Left renal cortex interstitium (tissue), 4 donors: ENCODE results near the gene FAF2. TPM values are rescaled to one million over a fixed set of nuclear protein-coding genes. Genes with fewer than 3 reads are reported as not detected.
"Not testable (repeated sequence)": the region's sequence is repeated elsewhere in the genome, so short reads cannot be mapped to it uniquely, and the experiment has no call there.

Experiments
- DNase-seq, 4 donors: peaks; one replicate each; pipeline ENCODE4 v3.0.0-alpha.2; 2013; ENCODE audit warnings: low read depth in 4 of 4, low spot score in 2 of 4, missing footprints in 1 of 4
- polyA plus RNA-seq, 4 donors: library from polyadenylated mRNA; unstranded; fragments of 120-200 nt; gene quantifications; one replicate each; pipeline ENCODE4 v1.2.1, GENCODE V29; 2013; ENCODE audit not compliant: insufficient read length in 4 of 4

The FAF2 gene
- polyA plus RNA-seq, 4 donors, result 43.6 to 48.5 (median 46.6) TPM

DNA sequence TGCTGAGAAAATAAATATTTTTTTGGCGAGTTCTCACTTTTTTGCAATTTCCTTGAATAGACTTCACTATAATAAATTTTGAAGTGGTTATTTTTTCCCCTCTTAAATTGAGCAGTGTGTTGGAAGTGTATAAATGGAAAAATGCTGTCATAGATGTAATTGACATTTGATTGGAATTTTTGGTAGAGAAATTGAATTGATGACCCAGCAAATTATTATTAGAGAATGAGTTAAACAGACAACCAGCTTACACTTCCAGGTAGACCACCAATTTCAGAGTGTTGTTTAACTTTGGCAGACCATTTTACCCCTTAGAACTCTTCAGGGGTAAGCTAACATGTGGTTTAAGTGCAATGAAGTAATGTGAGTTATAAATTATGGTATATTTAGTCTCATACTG, 1.9 kb downstream of the FAF2 start:
- no peak for DNase-seq

DNA sequence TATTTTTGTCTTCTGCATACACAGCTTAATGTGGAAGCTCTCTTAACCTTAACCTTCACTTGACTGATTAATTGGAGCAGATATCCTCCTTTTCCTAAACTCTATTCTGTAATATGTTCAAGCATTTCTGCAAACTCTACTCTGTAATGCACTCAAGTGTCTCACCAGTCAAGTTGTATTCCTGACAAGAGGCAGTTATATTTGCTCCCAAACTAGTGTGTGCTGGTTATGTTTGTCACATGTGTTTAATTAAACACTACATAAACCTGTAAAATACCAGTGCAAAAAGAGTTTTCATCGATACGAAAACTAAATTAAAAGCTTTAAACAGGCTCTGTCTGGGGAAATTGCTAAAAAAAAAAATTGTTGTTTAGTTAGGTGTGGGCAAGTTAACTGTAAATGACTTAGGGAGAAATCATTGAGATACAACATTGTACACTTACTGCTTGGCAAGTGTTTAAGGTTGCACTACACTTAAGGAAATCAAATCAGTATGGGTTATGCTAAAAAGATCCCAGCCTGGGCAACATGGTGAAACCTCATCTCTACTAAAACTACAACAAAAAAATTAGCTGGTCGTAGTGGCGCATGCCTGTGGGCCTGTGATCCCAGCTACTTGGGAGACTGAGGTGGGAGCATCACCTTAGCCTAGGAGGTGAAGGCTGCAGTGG, 6.7 kb downstream of the FAF2 start:
- no peak for DNase-seq

DNA sequence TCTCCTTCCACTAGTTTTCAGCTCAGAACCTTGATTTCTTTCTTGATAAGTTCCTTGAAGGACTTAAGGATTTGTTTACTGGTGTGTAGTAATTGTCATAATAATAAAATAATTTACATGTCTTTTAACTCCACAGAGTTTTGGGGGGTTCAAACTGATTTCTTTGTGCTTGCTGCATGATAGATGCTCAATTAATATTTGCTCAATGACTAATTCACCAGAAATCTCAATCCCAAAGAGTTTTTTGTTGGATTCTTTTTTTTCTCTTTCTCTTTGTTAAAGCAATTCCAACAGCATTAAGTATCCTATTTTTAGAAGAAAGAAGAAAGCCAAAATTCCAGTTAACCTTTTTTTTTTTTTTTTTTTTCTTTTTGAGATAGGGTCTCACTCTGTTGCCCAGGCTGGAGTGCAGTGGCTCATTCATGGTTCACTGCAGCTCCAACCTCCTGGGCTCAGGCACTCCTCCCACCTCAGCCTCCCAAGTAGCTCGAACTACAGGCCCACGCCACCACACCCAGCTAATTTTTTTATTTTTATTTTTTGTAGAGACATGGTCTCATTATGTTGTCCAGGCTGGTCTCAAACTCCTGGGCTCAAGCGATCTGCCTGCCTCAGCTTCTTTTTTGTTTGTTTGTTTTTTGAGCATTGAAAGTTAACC, 10.8 kb downstream of the FAF2 start:
- no peak for DNase-seq

DNA sequence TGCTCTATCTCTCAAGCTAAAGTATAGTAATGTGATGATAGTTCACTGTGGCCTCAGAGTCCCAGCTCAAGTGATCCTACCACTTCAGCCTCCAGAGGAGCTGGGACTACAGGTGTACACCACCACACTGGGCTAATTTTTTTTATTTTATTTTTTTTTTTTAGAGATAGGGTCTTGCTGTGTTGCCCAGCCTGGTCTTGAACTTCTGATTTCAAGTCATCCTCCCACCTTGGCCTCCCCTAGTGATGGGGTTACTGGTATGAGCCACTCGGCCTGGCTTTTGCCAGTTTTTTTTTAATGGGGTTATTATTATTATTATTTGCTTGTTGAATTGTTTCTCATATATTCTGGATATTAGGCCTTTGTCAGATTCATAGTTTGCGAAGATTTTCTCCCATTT, 13.2 kb downstream of the FAF2 start:
- DNase-seq, result no peak

DNA sequence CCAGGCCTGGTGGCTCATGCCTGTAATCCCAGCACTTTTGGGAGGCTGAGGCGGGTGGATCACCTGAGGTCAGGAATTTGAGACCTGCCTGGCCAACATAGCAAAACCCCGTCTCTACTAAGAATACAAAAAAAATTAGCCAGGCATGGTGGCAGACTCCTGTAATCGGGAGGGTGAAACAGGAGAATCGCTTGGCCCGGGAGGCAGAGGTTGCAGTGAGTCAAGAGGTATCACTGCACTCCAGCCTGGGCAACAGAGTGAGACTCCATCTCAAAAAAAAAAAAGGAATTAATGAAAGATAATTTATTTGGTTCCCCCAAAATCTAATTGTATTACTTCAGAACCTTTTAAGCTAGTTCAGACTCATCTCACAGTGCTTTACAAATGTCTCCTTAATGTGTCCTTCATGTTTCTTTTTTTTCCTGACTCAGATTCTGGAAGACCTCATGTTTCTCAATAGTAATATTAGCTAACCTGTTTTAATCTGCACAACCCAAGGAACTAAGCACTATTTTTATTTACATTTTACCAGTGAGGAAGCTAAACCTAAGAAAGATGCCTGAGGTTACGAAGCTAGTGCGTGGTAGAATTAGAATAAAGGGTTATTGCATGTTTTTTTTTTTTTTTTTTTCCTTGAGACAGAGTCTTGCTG, 15.1 kb downstream of the FAF2 start:
- DNase-seq, result no peak

DNA sequence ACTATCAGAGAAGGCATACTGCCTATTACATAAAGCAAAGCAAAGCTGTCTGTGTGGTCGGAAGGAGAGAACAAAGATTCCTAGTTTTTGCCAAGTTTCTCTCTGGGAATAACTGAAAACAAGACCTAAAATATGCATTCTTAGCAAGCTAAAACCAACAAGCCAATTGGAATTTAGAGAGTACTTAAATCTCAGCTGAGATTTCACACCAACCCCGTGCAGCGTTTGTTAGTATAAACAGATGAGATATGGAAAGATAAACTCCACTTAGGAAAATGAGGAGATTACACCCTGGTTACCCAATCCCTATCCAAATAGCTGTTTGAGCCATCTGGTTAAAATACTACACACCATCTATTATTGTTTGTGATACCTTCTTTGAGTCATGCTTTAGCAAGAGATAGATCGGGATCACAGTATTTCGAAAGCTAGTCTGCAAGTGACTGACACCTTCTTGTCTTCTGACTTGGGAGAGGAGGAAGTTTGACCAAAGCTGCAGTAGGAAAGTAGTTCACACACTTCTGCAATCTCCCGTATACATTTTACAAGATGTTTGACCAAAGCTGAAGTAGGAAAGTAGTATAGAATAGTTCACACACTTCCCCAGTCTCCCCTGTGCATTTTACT, 18.2 kb downstream of the FAF2 start:
- no peak for DNase-seq

DNA sequence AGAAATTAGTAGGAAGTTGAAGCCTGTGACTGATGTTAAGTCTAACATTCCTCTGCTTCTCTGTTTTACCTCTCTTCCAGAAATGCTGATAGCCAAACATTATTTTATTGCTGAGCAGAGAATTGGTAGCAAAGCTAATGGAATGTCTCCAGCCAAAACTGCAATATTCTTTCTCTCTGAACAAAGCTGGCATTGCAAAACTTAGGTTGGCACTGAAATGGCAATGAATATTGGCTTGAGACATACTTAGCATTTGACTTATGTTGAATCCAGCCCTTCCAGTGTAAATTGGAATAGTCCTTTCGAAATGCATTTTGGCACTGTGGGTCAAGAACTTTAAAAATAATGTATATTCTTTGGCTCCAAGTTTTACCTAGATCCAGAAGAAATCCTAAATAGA, 21.1 kb downstream of the FAF2 start:
- DNase-seq, result no peak

DNA sequence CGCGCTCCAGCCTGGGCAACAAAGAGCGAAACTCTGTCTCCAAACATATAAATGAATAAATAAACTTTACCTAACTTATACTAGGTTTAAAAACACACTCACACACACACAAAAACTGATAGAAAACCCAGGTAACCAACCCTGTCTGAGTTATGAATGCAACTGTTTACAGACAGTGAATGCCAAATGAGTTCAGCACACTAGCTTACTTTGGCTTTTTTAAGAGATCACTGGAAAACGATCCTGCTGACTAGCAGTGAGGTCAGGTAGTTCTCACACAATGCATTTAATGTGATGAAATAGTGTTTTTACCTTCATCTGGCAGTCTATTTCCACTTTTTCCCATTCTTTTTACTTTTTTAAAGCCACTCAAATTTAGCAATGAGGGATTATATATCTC, 22.4 kb downstream of the FAF2 start:
- no peak for DNase-seq

DNA sequence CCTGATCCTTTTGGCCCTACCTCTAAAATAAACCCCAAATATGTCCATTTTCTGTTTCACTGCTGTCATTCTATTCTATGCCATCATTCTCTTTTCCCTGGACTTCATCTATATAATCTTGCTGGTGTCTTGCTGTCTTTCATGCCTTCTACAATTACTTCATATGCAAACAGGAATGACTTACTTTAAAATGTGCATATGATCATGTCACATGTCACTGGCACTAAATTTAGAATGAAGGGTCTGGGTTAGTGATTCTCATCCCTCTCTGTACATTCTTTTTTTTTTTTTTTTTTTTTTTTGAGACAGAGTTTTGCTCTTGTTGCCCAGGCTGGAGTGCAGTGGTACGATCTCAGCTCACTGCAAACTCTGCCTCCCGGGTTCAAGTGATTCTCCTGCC, 22.9 kb downstream of the FAF2 start:
- no peak for DNase-seq

DNA sequence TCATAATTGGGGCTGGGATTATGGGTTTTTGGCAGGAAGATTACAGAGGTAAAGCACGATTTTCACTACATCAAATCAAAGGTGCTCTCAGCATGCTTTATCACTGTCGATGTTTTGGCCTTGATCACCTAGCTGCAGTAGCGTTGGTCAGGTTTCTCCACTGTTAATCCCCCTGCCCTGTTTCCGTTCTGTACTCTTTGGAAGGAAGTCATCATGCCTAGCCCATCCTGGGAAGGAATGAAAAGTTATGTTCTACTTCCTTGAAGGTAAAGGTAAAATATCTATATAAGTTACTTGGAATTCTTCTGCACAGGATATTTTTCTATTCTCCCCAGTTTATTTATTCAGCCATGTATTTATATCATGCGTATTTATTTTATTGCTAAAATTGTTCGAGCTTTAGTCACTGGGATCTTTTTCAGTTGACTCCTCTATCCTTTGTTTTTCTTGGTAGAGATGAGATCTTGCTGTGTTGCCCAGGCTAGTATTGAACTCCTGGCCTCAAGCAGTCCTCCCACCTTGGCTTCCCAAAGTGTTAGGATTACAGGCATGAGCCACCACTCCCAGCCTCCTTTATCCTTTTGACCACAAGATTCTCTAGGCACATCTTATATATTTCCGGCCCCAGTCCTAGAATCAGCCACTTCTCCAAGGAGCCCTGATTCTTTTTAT, 25.3 kb downstream of the FAF2 start:
- no peak for DNase-seq

DNA sequence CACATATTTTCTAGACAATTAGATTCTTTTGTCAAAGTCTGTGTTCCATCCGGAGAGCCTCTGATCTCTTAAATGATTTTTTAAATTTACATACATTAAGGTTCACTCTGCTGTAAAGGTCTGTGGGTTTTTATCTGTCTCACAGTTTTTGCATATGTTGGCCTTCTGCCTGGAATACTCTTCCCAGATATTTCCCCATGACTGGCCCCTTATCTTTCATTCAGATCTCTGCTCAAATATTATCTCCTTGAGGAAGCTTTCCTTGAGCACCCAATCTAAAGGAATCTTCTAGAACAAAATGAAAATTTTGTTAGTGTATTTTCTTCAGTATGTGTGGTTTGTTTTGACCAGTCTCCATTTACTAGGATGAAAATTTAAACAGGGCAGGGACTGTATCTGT, 26.3 kb downstream of the FAF2 start:
- DNase-seq, result no peak

DNA sequence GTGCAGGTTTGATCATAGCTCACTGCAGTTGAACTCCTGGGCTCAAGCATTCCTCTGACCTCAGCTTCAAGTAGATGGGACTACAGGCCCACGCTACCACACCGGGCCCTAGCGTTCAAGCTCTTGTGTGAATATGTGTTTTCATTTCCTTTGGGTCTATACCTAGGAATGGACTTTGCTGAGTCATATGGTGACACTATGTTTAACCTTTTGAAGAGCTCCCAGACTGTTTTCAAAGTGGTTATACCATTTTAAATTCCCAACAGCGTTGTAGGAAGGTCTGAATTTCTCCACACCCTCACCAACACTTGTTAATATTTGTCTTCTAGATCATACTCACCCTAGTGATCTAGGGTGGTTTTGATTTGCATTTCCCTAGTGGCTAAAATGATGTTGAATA, 33.5 kb downstream of the FAF2 start:
- DNase-seq, result no peak

DNA sequence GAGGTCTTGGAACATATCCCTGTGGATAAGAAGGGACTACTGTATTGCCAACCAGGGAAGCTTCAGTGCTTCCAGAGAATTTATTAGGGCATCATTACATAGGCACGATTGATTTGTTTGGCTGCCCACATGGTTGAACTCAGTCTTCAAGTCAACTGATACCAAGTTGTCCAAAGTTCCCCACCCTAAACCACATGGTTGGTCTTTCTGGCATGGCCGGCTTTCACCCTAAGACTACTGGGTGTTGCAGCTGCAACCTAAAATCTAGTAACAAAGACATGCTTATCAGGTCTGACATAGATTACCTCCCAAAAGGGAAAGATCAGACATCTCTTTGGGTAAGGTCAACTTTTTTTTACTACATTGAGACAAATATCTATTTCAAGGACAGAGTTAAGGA, 37.0 kb downstream of the FAF2 start:
- no peak for DNase-seq

DNA sequence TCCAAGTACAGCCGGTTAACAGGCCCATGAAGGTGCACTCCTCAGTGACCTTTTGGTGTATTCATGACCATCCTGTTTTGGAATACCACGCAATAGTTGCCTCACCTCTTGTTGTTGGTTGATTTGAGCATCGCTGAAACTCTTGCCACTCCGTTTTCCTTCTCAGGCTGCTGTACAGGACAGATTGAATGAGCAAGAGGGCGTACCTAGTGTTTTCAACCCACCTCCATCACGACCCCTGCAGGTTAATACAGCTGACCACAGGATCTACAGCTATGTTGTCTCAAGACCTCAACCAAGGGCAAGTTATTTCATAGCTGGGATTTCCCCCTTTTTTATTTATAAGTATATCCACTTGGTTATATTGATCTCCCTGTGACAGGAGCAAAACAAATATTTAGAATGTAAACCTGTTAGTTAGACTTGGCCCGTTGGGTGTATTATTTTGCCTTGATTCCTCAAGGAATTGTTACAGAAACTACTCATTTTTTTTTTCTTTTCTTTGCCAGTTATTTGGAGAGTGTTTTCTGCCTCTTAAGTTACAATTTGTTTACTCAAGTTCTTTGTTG, 38.1 kb downstream of the FAF2 start:
- DNase-seq, result no peak

DNA sequence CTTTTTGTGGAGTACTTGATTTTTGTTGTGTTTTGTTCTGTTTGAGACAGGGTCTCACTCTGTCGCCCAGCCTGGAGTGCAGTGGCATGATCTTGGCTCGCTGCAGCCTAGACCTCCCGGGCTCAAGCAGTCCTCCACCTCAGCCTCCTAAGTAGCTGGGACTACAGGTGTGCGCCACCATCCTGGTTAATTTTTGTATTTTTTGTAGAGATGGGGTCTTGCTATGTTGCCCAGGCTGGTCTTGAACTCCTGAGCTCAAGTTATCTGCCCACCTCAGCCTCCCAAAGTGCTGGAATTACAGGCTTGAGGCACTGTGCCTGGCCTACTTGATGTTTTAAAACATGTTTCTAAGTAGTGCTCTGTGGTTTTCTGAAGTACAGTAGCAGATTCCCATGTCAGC, 39.0 kb downstream of the FAF2 start:
- DNase-seq, result not testable (repeated sequence)

DNA sequence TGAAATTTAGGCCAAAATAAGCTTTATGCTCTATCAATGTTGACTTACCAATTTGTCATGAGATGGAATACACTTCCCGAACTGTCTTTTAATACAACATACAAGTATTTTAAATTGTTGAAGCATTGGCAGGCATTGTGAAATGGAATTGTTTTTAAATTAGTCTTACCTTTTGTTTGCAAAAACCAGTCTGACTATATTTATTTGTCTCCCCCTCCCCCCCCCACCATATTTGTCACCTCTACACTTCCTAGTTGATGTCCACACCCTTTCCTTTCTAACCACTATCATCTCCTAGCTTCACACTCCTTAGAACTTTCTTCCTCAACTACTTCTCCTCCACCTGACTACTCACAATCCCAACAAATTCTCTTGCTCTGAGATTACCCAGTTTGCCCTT, 40.9 kb downstream of the FAF2 start:
- no peak for DNase-seq

DNA sequence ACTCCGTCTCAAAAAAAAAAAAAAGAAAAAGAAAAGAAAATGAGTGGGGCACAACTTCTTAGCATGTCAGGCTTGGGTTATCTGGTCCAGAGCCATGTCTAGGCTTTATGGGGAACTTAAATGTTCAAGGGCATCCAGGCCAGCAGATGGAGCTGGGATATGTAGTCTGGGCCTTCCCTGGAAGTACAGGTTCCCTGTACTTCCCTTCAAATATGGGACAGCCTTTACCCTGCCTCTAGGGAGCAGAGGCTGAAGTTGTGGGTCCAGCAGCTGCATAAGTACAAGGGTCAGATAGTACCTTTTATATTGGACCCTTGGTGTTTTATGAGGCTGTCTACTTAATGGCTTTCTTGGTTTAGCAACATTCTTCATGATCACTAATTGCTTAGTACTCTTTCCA, 42.1 kb downstream of the FAF2 start:
- DNase-seq, result no peak

DNA sequence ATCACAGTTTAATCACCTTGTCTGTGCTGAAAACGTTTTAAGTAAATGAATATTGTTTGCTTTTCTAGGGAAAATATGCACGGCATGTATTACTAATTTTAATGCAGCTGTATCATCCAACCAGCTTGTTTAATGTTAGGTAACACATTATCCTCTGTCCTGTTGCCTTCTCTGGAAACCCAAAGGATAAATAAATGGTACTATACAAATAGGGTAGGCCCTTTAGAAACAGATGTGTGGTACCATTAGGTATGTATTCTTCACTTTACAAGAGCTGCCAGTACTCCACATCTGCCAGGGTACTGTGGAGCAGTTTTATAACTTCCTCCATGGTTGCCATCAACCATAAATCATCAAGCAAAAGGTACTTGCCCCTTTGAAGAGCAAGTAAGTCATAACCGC, 42.9 kb downstream of the FAF2 start:
- no peak for DNase-seq

DNA sequence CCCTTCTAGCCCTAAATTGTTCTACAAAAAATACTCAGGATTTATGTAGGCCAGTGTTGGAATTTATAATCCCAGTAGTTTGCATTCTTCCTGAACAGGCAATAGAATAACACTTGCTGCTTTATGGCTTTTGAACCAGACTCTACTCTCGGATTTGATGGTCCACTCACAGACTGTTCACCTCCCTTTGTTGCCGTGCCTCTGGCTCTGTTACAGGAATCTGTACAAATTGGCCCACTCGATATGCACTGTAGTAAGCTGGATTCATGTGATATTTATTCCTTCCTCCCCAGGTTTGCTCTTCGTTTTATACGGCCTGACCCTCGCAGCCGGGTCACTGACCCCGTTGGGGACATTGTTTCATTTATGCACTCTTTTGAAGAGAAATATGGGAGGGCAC, 43.7 kb downstream of the FAF2 start:
- no peak for DNase-seq

DNA sequence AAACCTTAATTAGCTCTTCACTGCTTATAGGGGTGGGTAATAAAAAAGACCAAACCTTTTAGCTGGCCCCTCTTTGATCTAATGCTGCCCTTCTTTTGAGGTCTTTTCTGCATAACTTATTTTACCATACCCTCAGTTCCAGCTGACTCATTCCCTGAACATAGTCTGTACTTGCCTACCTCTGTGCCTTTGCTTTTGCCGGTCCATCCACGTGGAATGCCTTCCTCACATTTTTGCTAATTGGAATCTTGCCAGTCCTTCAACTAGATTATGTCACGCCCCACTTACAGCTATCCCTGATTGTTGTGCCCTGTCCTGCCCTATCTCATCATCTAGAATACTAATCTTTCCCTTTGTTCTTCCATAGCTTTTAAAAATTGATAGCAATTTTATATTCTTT, 44.2 kb downstream of the FAF2 start:
- no peak for DNase-seq

DNA sequence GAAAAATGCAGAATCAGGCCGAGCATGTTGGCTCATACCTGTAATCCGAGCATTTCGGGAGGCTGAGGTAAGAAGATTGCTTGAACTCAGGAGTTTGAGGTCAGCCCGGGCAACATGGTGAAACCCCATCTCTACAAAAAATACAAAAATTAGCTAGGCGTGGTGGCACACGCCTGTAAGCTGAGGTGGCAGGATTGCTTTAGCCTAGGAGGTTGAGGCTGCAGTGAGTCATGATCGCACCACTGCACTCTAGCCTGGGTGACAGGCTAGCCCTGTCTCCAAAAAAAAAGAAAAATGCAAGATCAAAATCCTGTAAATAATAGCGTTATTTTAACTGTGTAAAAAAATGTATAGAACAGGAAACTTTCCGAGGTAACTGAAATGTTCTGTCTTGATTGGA, 49.7 kb downstream of the FAF2 start:
- DNase-seq, result no peak
